ENCODE measurements around the gene RAPSN.

Gene RAPSN

GRCh38 chr11:47464483-47464882, 15.5 kb upstream of the RAPSN start:
- peak; percentile 25 for DNase-seq

- DNase-seq: no peak
Observed at GRCh38 chr11:47461876-47462275, 12.9 kb upstream of the RAPSN start.

GRCh38 chr11:47460571-47461235, 11.8 kb upstream of the RAPSN start:
- no peak for DNase-seq

- peak; percentile 24 for DNase-seq
Observed at GRCh38 chr11:47454258-47454671, 5.3 kb upstream of the RAPSN start.

GRCh38 chr11:47453365-47453764, 4.4 kb upstream of the RAPSN start:
- DNase-seq: no peak

GRCh38 chr11:47451990-47452389, 3.1 kb upstream of the RAPSN start:
- DNase-seq: no peak

DNA sequence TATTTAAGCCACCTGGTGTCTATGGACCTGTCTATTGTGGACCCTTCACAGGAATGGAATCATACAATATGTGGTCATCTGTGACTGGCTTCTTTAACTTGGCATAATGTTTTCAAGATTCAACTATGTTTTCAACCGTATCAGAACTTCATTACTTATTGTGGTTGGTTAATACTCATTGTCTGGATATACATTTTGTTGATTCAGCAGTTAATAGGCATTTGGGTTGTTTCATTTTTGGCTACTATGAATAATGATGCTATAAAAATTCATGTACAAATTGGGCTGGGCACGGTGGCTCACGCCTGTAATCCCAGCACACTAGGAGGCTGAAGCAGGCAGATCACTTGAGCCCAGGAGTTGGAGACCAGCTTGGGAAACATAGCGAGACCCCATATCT, 2.5 kb upstream of the RAPSN start:
- no peak for DNase-seq

DNA sequence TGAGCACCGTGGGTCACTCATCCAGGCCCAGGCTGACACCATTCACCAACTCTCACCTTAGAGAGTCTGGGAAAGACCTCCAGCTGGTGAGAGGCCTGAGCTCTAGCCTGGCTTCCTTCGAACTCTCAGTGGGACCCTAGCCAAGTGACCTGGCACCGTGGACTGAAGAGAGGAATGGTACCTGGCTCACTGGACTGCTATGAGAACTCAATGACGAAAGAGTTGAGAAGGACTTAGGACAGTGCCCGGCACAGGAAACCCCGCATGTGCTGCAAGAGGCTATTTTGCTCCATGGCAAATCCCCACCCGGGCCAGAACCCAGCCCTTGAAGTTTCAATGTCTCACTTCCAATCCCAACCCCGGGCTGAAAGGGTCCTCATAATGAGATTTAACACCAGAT, 605 bp upstream of the RAPSN start:
- no peak for DNase-seq

GRCh38 chr11:47447906-47448305, 1.0 kb downstream of the RAPSN start:
- no peak for DNase-seq

- no peak for DNase-seq
Observed at GRCh38 chr11:47446833-47447232, 2.1 kb downstream of the RAPSN start.

DNA sequence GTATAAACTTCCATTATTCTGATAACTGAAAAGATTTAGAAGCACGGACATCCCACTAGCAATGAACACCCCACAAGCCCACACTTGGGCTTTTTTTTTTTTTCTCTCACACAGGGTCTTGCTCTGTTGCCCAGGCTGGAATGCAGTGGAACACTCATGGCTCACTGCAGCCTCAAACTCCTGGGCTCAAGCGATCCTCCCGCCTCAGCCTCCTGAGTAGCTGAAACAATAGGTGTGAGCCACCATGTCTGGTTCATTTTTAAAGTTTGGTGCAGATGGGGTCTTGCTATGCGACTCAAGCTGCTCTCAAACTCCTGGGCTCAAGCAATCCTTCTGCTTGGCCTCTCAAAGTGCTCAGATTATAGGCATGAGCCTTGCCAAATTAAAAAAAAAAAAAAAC, 3.1 kb downstream of the RAPSN start:
- no peak for DNase-seq

DNA sequence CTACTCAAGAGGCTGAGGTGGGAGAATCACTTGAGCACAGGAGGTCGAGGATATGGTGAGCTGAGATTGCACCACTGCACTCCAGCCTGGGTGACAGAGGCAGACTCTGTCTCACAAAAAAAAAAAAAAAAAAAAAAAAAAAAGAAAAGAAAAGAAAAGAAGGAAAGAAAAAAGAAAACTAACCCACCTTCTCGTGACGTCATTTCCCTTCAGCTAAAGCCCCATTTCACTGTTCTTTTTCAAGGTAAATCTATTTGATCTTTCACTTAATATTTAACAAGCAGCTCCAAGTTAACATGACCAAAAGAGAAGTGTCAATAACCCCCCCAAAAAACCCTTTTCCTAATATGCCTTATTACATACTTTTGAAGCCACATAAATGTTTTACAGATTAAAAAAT, 5.1 kb downstream of the RAPSN start:
- DNase-seq: no peak

- DNase-seq: peak; percentile 7
Observed at GRCh38 chr11:47443028-47443700, 5.8 kb downstream of the RAPSN start.

DNA sequence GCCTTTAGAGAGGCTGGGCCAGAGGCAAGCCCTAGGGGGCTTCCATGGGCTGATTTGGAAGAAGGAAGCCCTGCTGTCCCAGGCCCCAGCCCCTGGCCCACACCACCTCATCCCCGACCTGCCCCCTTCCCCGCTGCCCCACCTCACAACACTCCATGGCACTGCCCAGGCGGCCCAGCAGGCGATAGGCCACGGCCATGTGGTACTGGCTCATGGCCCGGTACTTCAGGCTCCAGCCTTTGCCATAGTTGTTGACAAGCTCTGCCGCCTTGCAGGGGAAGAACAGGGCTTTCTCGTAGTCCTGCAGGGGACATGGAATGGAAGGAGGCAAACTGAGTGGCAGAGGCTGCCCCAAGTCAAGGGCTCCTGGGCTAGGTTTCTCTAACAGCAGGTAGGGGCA, 6.4 kb downstream of the RAPSN start:
- DNase-seq: no peak

- no peak for DNase-seq
Observed at GRCh38 chr11:47441421-47441820, 7.5 kb downstream of the RAPSN start.

GRCh38 chr11:47440054-47440476, 8.9 kb downstream of the RAPSN start:
- DNase-seq: no peak

- no peak for DNase-seq
Observed at GRCh38 chr11:47438721-47439120, 10.2 kb downstream of the RAPSN start.

- DNase-seq: no peak
Observed at GRCh38 chr11:47437746-47438418, 11.1 kb downstream of the RAPSN start.

DNA sequence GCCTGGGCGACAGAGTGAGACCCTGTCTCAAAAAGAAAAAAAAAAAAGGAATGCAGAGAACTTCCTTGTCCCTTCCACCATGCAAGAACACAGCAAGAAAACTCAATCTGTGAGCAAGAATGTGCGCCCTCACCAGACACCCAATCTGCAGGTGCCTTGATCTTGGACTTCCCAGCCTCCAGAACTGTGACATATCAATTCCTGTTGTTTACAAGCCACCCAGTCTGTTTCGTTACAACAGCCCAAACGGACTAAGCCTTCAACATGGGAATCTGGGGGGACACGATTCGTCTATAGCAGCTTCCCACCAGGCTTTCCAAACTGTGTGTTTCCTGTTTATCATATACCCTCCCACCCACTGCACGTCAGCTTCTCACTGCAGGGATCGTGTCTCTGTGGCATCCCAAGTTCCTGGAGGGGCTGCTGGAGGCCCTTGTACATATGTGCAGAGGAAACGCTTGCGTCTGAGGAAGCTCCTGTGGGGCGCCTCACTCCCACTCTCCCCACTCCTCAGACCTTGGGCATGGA, 11.7 kb downstream of the RAPSN start:
- no peak for DNase-seq

DNA sequence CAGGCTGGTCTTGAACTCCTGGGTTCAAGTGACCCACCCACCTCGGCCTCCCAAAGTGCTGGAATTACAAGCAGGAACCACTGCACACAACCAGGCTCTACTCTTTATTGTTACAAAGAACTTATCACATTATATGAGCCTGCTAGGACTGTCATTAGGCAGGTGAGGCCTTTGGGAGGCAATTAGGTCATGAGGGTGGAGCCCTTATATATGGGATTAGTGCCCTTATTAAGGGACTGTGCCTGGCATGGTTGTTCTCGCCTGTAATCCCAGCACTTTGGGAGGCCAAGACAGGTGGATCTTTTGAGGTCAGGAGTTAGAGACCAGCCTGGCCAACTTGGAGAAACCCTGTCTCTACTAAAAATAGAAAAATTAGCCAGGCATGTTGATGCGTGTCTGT, 12.2 kb downstream of the RAPSN start:
- DNase-seq: no peak

DNA sequence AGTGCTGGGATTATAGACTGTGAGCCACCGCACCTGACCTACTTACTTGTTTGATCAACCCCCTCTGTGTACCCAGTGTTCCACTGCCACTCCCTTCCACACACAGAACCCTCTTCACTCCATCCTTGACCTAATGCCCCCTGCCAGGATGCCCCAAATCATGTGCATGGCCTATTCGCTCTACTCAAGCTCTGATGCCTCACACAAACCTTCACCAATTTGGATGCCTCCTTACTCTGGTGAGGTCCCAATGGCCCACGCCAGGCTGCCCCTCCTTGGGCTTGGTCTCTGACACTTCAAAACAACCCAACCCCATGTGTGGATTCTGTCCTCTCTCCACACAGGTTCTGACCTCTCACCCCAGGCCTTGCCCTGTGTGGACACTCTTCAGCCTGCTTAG, 13.2 kb downstream of the RAPSN start:
- DNase-seq: no peak

GRCh38 chr11:47434011-47434786, 14.7 kb downstream of the RAPSN start:
- no peak for DNase-seq

DNA sequence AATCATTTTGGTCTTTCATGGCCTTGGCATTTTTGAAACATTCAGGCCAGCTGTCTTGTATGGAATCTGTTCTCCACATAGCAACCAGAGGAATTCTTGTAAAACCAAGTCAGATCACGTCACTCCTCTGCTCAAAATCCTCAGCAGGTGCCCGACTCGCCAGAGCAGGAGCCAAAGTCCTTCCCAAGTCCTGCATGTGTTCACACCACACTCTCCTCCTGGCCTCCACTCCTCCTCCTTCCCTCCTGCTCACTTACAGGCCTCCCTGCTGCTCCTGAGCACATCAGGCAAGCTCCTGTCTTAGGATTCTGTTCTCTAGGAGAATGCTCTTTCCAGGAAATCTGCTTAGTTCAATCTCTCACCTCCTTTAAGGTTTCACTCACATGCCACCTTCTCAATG, 15.8 kb downstream of the RAPSN start:
- no peak for DNase-seq

All from NCI-H510A treated with DMSO at 0.1 percent for 48 hours (cell line).